BLaER1 treated with 17β-estradiol and CSF1 and Interleukin-3, amounts not matched to agents 10 nM and 100 nM (cell line): Measurements from ENCODE around the gene PKP4.

ENCODE experiments used
- H3K27ac ChIP-seq, 11 experiments: shearing (Covaris generic); formaldehyde crosslinking; 2 replicates each; pipeline ENCODE4 v1.8.1; 2022
- H3K27me3 ChIP-seq, 11 experiments: shearing (Covaris generic); formaldehyde crosslinking; 2 replicates each; pipeline ENCODE4 v1.8.1; 2022
- H3K36me3 ChIP-seq, 11 experiments: shearing (Covaris generic); formaldehyde crosslinking; 2 replicates each; pipeline ENCODE4 v1.8.1; 2022
- H3K4me1 ChIP-seq, 10 experiments: shearing (Covaris generic); formaldehyde crosslinking; 2 replicates each; pipeline ENCODE4 v1.8.1; 2022
- H3K4me2 ChIP-seq, 11 experiments: shearing (Covaris generic); formaldehyde crosslinking; 2 replicates each; pipeline ENCODE4 v1.8.1; 2022
- H3K4me3 ChIP-seq, 10 experiments: shearing (Covaris generic); formaldehyde crosslinking; 2 replicates each; pipeline ENCODE4 v1.8.1; 2022
- H3K9ac ChIP-seq, 11 experiments: shearing (Covaris generic); formaldehyde crosslinking; 2 replicates each; pipeline ENCODE4 v1.8.1; 2022
- H3K9me3 ChIP-seq, 11 experiments: shearing (Covaris generic); formaldehyde crosslinking; replicated peaks in 1 of 11; 2 replicates each; pipeline ENCODE4 v1.8.1; 2022
- H4K20me1 ChIP-seq, 11 experiments: shearing (Covaris generic); formaldehyde crosslinking; 2 replicates each; pipeline ENCODE4 v1.8.1; 2022
- Cebpa-rat ChIP-seq, 11 experiments: shearing (Covaris generic); IDR thresholded peaks; 2 replicates each; pipeline ENCODE4 v1.8.1; 2022

The PKP4 gene

GRCh38 chr2:158580760-158581159 is 124.0 kb downstream of the PKP4 start:
- Histone ChIP-seq H3K4me3 (no peak overlapping the region), H3K36me3 (peaks cover 4 to 26% (median 12%) of the 10 kb centered on the region in 11 experiments; a peak in 16 of 22 replicates), H4K20me1 (no peaks in the 10 kb centered on the region), H3K4me1 (peaks cover 0 to 9% (median 0%) of the 10 kb centered on the region in 10 experiments; a peak in 4 of 20 replicates), H3K27ac (no peak overlapping the region), H3K27me3 (no peaks in the 10 kb centered on the region), H3K4me2 (no peak overlapping the region), H3K9me3 (peaks cover 0 to 6% (median 0%) of the 10 kb centered on the region in 11 experiments; a peak in 6 of 22 replicates), H3K9ac (no peak overlapping the region)
- no peak for TF ChIP-seq Cebpa-rat (IDR thresholded peaks at IDR 0.05)

- Histone ChIP-seq H4K20me1 (no peaks in the 10 kb centered on the region), H3K9ac (no peak overlapping the region), H3K27ac (no peak overlapping the region), H3K4me3 (no peak overlapping the region), H3K36me3 (peaks cover 4 to 26% (median 12%) of the 10 kb centered on the region in 11 experiments; a peak in 16 of 22 replicates), H3K27me3 (no peaks in the 10 kb centered on the region), H3K4me1 (peaks cover 0 to 9% (median 0%) of the 10 kb centered on the region in 10 experiments; a peak in 4 of 20 replicates), H3K9me3 (peaks cover 0 to 6% (median 0%) of the 10 kb centered on the region in 11 experiments; a peak in 6 of 22 replicates), H3K4me2 (peak overlapping the region in 1 of 11 experiments; percentile 43; a peak in 1 of 22 replicates)
- TF ChIP-seq Cebpa-rat (IDR thresholded peaks at IDR 0.05): no peak
Observed at GRCh38 chr2:158582670-158583069, 125.9 kb downstream of the PKP4 start.

DNA sequence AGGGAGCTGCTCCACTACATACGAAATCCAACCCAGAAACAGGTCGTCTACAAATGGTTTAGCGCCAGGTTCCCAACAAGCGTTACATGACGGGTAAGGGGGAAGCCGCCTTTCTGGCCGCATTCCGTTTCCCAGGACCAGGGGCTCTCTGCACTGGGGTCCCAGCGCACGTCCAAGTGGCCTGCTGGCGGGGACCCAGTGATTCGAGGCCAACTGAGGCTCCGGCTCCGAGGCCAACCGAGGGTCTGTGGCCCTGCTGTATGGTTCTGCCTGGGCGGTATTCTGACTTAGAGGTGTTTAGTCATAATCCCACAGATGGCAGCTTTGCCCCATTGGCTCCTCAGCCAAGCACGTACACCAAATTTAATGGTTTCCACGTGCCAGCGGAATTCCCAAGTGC is 127.2 kb downstream of the PKP4 start:
- no peak for TF ChIP-seq Cebpa-rat (IDR thresholded peaks at IDR 0.05)
- no peak overlapping the region for H3K4me2 ChIP-seq
- H3K27me3 ChIP-seq: no peaks in the 10 kb centered on the region
- peaks cover 4 to 22% (median 12%) of the 10 kb centered on the region in 11 experiments; a peak in 16 of 22 replicates for H3K36me3 ChIP-seq
- H4K20me1 ChIP-seq: no peaks in the 10 kb centered on the region
- H3K27ac ChIP-seq: no peak overlapping the region
- H3K9me3 ChIP-seq: peaks cover 0 to 6% (median 0%) of the 10 kb centered on the region in 11 experiments; a peak in 6 of 22 replicates
- H3K4me3 ChIP-seq: no peak overlapping the region
- peaks cover 0 to 9% (median 0%) of the 10 kb centered on the region in 10 experiments; a peak in 4 of 20 replicates for H3K4me1 ChIP-seq
- no peak overlapping the region for H3K9ac ChIP-seq

- Histone ChIP-seq H3K9me3 (peaks cover 0 to 6% (median 0%) of the 10 kb centered on the region in 11 experiments; a peak in 6 of 22 replicates), H3K27me3 (no peaks in the 10 kb centered on the region), H3K4me2 (no peak overlapping the region), H3K27ac (no peak overlapping the region), H3K4me3 (no peak overlapping the region), H4K20me1 (no peaks in the 10 kb centered on the region), H3K36me3 (peaks cover 4 to 13% (median 7%) of the 10 kb centered on the region in 11 experiments; a peak in 15 of 22 replicates), H3K9ac (no peak overlapping the region), H3K4me1 (peaks cover 0 to 9% (median 0%) of the 10 kb centered on the region in 10 experiments; a peak in 4 of 20 replicates)
- TF ChIP-seq Cebpa-rat (IDR thresholded peaks at IDR 0.05): no peak
Observed at GRCh38 chr2:158586491-158586890, 129.7 kb downstream of the PKP4 start.

DNA sequence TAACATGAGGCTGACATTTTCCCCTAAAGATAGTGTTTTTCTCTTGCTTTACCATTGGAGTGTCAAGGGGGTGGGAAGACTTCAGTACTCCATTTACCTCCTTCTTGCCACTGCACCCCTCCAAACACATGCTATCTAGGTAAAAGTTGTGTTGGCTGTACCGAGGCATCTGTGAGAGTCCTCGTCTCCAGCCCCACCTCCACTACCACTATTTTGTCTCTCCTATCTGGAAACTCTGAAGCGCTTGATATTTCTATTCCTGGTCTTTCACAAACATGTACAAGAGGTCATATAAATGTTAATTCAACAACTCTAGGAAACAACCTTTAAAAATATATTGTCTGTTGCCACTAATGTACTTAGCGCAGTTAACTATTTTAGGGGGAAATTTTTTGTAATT is 132.6 kb downstream of the PKP4 start:
- Histone ChIP-seq H3K27ac (no peak overlapping the region), H3K9me3 (peaks cover 0 to under 1% (median 0%) of the 10 kb centered on the region in 11 experiments; a peak in 1 of 22 replicates), H3K9ac (no peak overlapping the region), H3K4me3 (no peak overlapping the region), H3K4me1 (peaks cover 0 to 7% (median 0%) of the 10 kb centered on the region in 10 experiments; a peak in 1 of 20 replicates), H4K20me1 (no peaks in the 10 kb centered on the region), H3K4me2 (no peak overlapping the region), H3K27me3 (no peaks in the 10 kb centered on the region), H3K36me3 (peaks cover 0 to 2% (median under 1%) of the 10 kb centered on the region in 11 experiments; a peak in 4 of 22 replicates)
- no peak for TF ChIP-seq Cebpa-rat (IDR thresholded peaks at IDR 0.05)

- TF ChIP-seq Cebpa-rat (IDR thresholded peaks at IDR 0.05): no peak
- no peaks in the 10 kb centered on the region for H4K20me1 ChIP-seq
- H3K27ac ChIP-seq: no peak overlapping the region
- H3K36me3 ChIP-seq: no peaks in the 10 kb centered on the region
- H3K4me2 ChIP-seq: no peak overlapping the region
- H3K27me3 ChIP-seq: no peaks in the 10 kb centered on the region
- H3K4me3 ChIP-seq: no peak overlapping the region
- H3K9me3 ChIP-seq: no peaks in the 10 kb centered on the region
- H3K4me1 ChIP-seq: peaks cover 0 to 15% (median 0%) of the 10 kb centered on the region in 10 experiments; a peak in 6 of 20 replicates
- no peak overlapping the region for H3K9ac ChIP-seq
Observed at GRCh38 chr2:158598862-158599517, 142.2 kb downstream of the PKP4 start.

DNA sequence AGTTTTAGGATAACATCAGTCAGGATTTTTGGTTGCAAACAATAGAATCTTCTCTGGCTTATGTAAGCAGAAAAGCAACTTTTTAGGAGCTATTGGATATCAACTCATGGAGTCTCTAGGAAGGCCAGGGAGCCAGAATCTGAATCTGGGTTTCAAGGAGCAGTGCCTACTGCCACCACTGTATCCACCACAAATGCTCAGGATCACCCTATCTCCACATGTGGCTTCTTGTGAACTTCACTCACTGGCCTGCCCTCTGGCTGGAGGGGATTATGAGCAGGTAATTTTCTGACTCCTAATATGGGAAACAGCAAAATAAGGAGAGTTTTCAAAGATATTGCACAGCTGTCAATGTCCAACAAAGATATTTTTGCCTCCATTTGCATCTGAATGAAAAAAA is 142.9 kb downstream of the PKP4 start:
- H3K4me2 ChIP-seq: no peak overlapping the region; a peak in 1 of 22 replicates
- H3K4me3 ChIP-seq: no peak overlapping the region
- no peak overlapping the region for H3K27ac ChIP-seq
- H3K36me3 ChIP-seq: no peaks in the 10 kb centered on the region
- H3K4me1 ChIP-seq: peaks cover 0 to 15% (median 0%) of the 10 kb centered on the region in 10 experiments; a peak in 6 of 20 replicates
- no peaks in the 10 kb centered on the region for H3K27me3 ChIP-seq
- H3K9ac ChIP-seq: no peak overlapping the region
- H4K20me1 ChIP-seq: no peaks in the 10 kb centered on the region
- no peak for TF ChIP-seq Cebpa-rat (IDR thresholded peaks at IDR 0.05)
- no peaks in the 10 kb centered on the region for H3K9me3 ChIP-seq

GRCh38 chr2:158600155-158600802 is 143.5 kb downstream of the PKP4 start:
- peaks cover 0 to 15% (median 0%) of the 10 kb centered on the region in 10 experiments; a peak in 6 of 20 replicates for H3K4me1 ChIP-seq
- peak overlapping the region in 3 of 11 experiments; percentile 10 to 14 (median 13); a peak in 3 of 22 replicates for H3K4me2 ChIP-seq
- no peaks in the 10 kb centered on the region for H3K9me3 ChIP-seq
- no peak overlapping the region for H3K27ac ChIP-seq
- TF ChIP-seq Cebpa-rat (IDR thresholded peaks at IDR 0.05): no peak
- no peak overlapping the region for H3K4me3 ChIP-seq
- H3K9ac ChIP-seq: no peak overlapping the region
- no peaks in the 10 kb centered on the region for H3K27me3 ChIP-seq
- H4K20me1 ChIP-seq: no peaks in the 10 kb centered on the region
- H3K36me3 ChIP-seq: no peaks in the 10 kb centered on the region

- H3K4me3 ChIP-seq: no peak overlapping the region
- no peaks in the 10 kb centered on the region for H4K20me1 ChIP-seq
- no peaks in the 10 kb centered on the region for H3K27me3 ChIP-seq
- peaks cover 0 to 15% (median 0%) of the 10 kb centered on the region in 10 experiments; a peak in 6 of 20 replicates for H3K4me1 ChIP-seq
- H3K9me3 ChIP-seq: no peaks in the 10 kb centered on the region
- no peak overlapping the region for H3K4me2 ChIP-seq
- no peaks in the 10 kb centered on the region for H3K36me3 ChIP-seq
- no peak for TF ChIP-seq Cebpa-rat (IDR thresholded peaks at IDR 0.05)
- H3K9ac ChIP-seq: no peak overlapping the region
- no peak overlapping the region for H3K27ac ChIP-seq
Observed at GRCh38 chr2:158602027-158602426, 145.3 kb downstream of the PKP4 start.
